ENCODE measurements around the gene TTC28. TPM values are rescaled to one million over a fixed set of nuclear protein-coding genes. Genes with fewer than 3 reads are reported as not detected.

Gene TTC28
- total RNA-seq, 1 experiment from 2014 or later, result not detected

- H3K27me3 Mint-ChIP-seq (ENCODE audit: insufficient read depth, unreplicated experiment), result peaks cover 42% of the 10 kb centered on the region
- H3K9me3 Mint-ChIP-seq (ENCODE audit: unreplicated experiment), result no peaks in the 10 kb centered on the region
- CTCF ChIA-PET, result interaction anchor here (0.7 kb wide), 1 partner anchor 269 kb away, joined by 3 read pairs; no protein-coding TSS in a partner anchor
- no peak overlapping the region for H3K27ac Mint-ChIP-seq (ENCODE audit: low read depth, unreplicated experiment)
- TF ChIP-seq, protein P1, sequence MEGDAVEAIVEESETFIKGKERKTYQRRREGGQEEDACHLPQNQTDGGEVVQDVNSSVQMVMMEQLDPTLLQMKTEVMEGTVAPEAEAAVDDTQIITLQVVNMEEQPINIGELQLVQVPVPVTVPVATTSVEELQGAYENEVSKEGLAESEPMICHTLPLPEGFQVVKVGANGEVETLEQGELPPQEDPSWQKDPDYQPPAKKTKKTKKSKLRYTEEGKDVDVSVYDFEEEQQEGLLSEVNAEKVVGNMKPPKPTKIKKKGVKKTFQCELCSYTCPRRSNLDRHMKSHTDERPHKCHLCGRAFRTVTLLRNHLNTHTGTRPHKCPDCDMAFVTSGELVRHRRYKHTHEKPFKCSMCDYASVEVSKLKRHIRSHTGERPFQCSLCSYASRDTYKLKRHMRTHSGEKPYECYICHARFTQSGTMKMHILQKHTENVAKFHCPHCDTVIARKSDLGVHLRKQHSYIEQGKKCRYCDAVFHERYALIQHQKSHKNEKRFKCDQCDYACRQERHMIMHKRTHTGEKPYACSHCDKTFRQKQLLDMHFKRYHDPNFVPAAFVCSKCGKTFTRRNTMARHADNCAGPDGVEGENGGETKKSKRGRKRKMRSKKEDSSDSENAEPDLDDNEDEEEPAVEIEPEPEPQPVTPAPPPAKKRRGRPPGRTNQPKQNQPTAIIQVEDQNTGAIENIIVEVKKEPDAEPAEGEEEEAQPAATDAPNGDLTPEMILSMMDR (IDR thresholded peaks at IDR 0.05; ENCODE audit: unreplicated experiment), result no peak
- no peaks in the 10 kb centered on the region for H3K4me1 Mint-ChIP-seq (ENCODE audit: insufficient read depth, unreplicated experiment)
- DNase-seq (ENCODE audit: unreplicated experiment), result no peak
- intact Hi-C loops (cut with micrococcal nuclease), result no loop called here
- no peak overlapping the region for H3K4me3 Mint-ChIP-seq (ENCODE audit: unreplicated experiment)
- BruUV-seq (replicated peaks), result no TSS peak
- POLR2A ChIA-PET, result no interaction called here
- no peaks in the 10 kb centered on the region for H3K36me3 Mint-ChIP-seq (ENCODE audit: insufficient read depth, unreplicated experiment)
Observed at GRCh38 chr22:28223826-28224225, 455.8 kb downstream of the TTC28 start.

DNA sequence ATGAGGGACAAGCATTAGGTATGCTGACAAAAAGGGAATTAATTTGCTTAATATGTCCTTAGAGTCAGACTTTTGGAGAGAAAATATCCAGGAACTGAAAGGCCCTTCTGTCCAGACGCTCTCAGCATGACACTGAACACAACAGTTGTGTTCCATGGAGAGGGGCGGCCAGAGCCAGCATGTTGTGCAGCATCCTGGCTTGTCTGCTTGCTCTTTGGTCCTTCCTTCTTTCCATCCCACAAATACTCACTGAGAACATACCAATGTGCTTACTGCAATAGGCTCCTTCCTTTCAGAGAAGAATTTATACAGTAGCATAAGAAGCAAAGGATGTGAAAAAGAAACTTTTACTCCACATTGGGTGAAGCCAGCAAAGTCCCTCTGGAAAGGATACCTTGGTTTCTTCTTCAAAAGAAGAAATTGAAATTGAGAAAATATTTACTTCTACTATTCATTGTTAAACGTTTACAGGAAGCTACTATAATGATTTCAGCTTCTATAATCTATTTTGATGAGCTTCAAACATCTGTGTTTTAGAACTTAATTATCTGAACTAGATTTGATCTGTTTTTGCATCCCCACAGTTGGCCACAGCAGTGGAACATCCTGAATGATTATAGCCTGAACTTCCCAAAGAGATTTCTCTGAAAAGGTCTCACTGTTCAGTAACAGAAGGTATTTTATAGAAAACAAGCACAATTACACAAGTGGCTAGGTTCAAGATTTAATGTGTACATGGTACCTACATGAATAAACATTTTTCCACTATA, 456.5 kb downstream of the TTC28 start:
- CTCF ChIA-PET, result interaction anchor here (0.6 kb wide), 2 partner anchors 270 to 333 kb away, joined by 3 read pairs; no protein-coding TSS in a partner anchor
- H3K4me3 Mint-ChIP-seq (ENCODE audit: unreplicated experiment), result no peak overlapping the region
- POLR2A ChIA-PET, result no interaction called here

DNA sequence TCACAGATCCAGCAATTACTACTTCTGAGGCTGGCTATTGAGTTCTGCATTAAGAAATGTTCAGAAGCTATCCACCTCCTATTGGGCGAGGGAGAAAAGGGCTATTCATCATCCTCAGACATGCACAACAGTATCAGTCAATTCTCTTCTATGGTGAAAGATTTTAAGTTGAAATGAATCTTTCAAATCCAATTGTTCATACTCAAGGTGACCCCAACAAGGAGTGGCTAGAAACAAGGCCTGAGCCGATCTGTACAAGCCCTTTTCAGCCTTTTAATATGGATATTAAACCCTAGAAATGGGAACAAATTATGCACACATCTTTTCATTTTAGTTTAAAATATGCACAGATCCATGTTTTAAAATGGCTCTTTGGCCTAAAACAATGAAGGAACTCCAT, 457.1 kb downstream of the TTC28 start:
- TF ChIP-seq, protein P1 (IDR thresholded peaks at IDR 0.05; ENCODE audit: unreplicated experiment), result no peak
- ChIA-PET CTCF (no interaction called here), POLR2A (no interaction called here)
- Mint-ChIP-seq H3K4me3 (ENCODE audit: unreplicated experiment) (no peak overlapping the region), H3K4me1 (ENCODE audit: insufficient read depth, unreplicated experiment) (no peaks in the 10 kb centered on the region), H3K9me3 (ENCODE audit: unreplicated experiment) (no peaks in the 10 kb centered on the region), H3K27me3 (ENCODE audit: insufficient read depth, unreplicated experiment) (peaks cover 29% of the 10 kb centered on the region), H3K36me3 (ENCODE audit: insufficient read depth, unreplicated experiment) (no peaks in the 10 kb centered on the region), H3K27ac (ENCODE audit: low read depth, unreplicated experiment) (no peak overlapping the region)
- BruUV-seq (replicated peaks), result no TSS peak
- DNase-seq (ENCODE audit: unreplicated experiment), result no peak
- intact Hi-C loops (cut with micrococcal nuclease), result no loop called here

More for the DNA sequence above, 456.5 kb downstream of the TTC28 start:
- Mint-ChIP-seq H3K27ac (ENCODE audit: low read depth, unreplicated experiment) (no peak overlapping the region), H3K4me1 (ENCODE audit: insufficient read depth, unreplicated experiment) (no peaks in the 10 kb centered on the region), H3K9me3 (ENCODE audit: unreplicated experiment) (no peaks in the 10 kb centered on the region), H3K36me3 (ENCODE audit: insufficient read depth, unreplicated experiment) (no peaks in the 10 kb centered on the region), H3K27me3 (ENCODE audit: insufficient read depth, unreplicated experiment) (peaks cover 35% of the 10 kb centered on the region)
- BruUV-seq (replicated peaks), result no TSS peak
- TF ChIP-seq, protein P1 (IDR thresholded peaks at IDR 0.05; ENCODE audit: unreplicated experiment), result no peak
- intact Hi-C loops (cut with micrococcal nuclease), result no loop called here
- no peak for DNase-seq (ENCODE audit: unreplicated experiment)

DNA sequence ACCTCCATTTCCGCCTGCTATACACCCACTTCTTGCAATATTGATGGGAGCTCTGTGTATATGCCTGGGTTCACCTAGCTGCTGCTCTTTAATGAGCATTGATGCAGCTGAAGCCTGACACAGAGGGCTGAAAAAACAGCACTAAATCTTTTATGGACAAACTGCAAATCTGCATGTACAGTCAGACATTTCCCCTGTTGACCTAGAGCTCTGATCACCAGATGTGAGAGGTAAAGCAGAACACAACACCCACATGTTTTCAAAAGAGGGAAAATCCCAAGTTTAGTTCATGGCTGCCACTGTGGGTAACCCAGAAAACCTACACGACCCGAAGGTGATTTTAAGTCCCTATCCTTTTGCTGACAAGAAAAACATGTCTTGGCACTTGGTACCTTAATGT, 457.6 kb downstream of the TTC28 start:
- CTCF ChIA-PET, result interaction anchor here (0.6 kb wide), 1 partner anchor 149 kb away, joined by 3 read pairs; no protein-coding TSS in a partner anchor
- TF ChIP-seq, protein P1 (IDR thresholded peaks at IDR 0.05; ENCODE audit: unreplicated experiment), result no peak
- no peaks in the 10 kb centered on the region for H3K36me3 Mint-ChIP-seq (ENCODE audit: insufficient read depth, unreplicated experiment)
- H3K9me3 Mint-ChIP-seq (ENCODE audit: unreplicated experiment), result no peaks in the 10 kb centered on the region
- no peaks in the 10 kb centered on the region for H3K4me1 Mint-ChIP-seq (ENCODE audit: insufficient read depth, unreplicated experiment)
- H3K27me3 Mint-ChIP-seq (ENCODE audit: insufficient read depth, unreplicated experiment), result peaks cover 27% of the 10 kb centered on the region
- no TSS peak for BruUV-seq (replicated peaks)
- no peak for DNase-seq (ENCODE audit: unreplicated experiment)
- H3K27ac Mint-ChIP-seq (ENCODE audit: low read depth, unreplicated experiment), result no peak overlapping the region
- intact Hi-C loops (cut with micrococcal nuclease), result no loop called here
- H3K4me3 Mint-ChIP-seq (ENCODE audit: unreplicated experiment), result no peak overlapping the region
- POLR2A ChIA-PET, result no interaction called here
